ENCODE data around the gene LETM1.

Gene LETM1

GRCh38 chr4:1793496-1793840, 62.5 kb downstream of the LETM1 start:
- ATAC-seq: peak; percentile 25 to 30

- peak; percentile 65 to 76 for ATAC-seq
Observed at GRCh38 chr4:1792832-1793495, 63.0 kb downstream of the LETM1 start, which contains the start of gene FGFR3. FGFR3 (plus strand) TSS chr4:1793293; CDS start chr4:1793935, 642 bp downstream.

GRCh38 chr4:1792158-1792831, 63.7 kb downstream of the LETM1 start:
- ATAC-seq: no peak

GRCh38 chr4:1790005-1790404, 66.0 kb downstream of the LETM1 start:
- ATAC-seq: no peak

- no peak for ATAC-seq
Observed at GRCh38 chr4:1789552-1789951, 66.4 kb downstream of the LETM1 start.

GRCh38 chr4:1788254-1788973, 67.5 kb downstream of the LETM1 start:
- no peak for ATAC-seq

- ATAC-seq: no peak
Observed at GRCh38 chr4:1787411-1788077, 68.4 kb downstream of the LETM1 start.

GRCh38 chr4:1786544-1787362, 69.2 kb downstream of the LETM1 start:
- ATAC-seq: no peak

GRCh38 chr4:1785592-1785991, 70.4 kb downstream of the LETM1 start:
- ATAC-seq: no peak

- ATAC-seq: no peak
Observed at GRCh38 chr4:1784789-1785591, 71.0 kb downstream of the LETM1 start.

GRCh38 chr4:1784395-1784788, 71.6 kb downstream of the LETM1 start:
- no peak for ATAC-seq

GRCh38 chr4:1783970-1784369, 72.0 kb downstream of the LETM1 start:
- ATAC-seq: no peak

- no peak for ATAC-seq
Observed at GRCh38 chr4:1783015-1783414, 72.9 kb downstream of the LETM1 start.

- ATAC-seq: no peak
Observed at GRCh38 chr4:1780435-1780834, 75.5 kb downstream of the LETM1 start.

- no peak for ATAC-seq
Observed at GRCh38 chr4:1779588-1780382, 76.2 kb downstream of the LETM1 start.

GRCh38 chr4:1778642-1779392, 77.1 kb downstream of the LETM1 start:
- no peak for ATAC-seq

- no peak for ATAC-seq
Observed at GRCh38 chr4:1777822-1778641, 77.9 kb downstream of the LETM1 start.

- no peak for ATAC-seq
Observed at GRCh38 chr4:1776521-1777161, 79.3 kb downstream of the LETM1 start.
